ENCODE results near the gene CCDC185.
A peak's percentile ranks its signal among the peaks of the same experiment; 100 is the strongest.

Gene CCDC185

GRCh38 chr1:223393275-223394214 is at the start of gene CCDC185:
TSS of gene CCDC185 (plus strand) at chr1:223393415. CDS start at chr1:223393476, 61 bp downstream.
- DNase-seq: no peak

GRCh38 chr1:223343692-223344091 is 49.5 kb upstream of the CCDC185 start:
- DNase-seq: no peak

GRCh38 chr1:223344491-223344890 is 48.7 kb upstream of the CCDC185 start:
- DNase-seq: no peak

- no peak for DNase-seq
Measured at GRCh38 chr1:223345720-223346119, 47.5 kb upstream of the CCDC185 start.

GRCh38 chr1:223346311-223346710 is 46.9 kb upstream of the CCDC185 start:
- no peak for DNase-seq

- no peak for DNase-seq
Measured at GRCh38 chr1:223347583-223347982, 45.6 kb upstream of the CCDC185 start.

GRCh38 chr1:223348439-223348838 is 44.8 kb upstream of the CCDC185 start:
- no peak for DNase-seq

- no peak for DNase-seq
Measured at GRCh38 chr1:223349241-223349640, 44.0 kb upstream of the CCDC185 start.

GRCh38 chr1:223350361-223350908 is 42.8 kb upstream of the CCDC185 start:
- no peak for DNase-seq

- no peak for DNase-seq
Measured at GRCh38 chr1:223352944-223353343, 40.3 kb upstream of the CCDC185 start.

- no peak for DNase-seq
Measured at GRCh38 chr1:223353939-223354338, 39.3 kb upstream of the CCDC185 start.

GRCh38 chr1:223355699-223356098 is 37.5 kb upstream of the CCDC185 start:
- DNase-seq: no peak

- DNase-seq: no peak
Measured at GRCh38 chr1:223358826-223359225, 34.4 kb upstream of the CCDC185 start.

GRCh38 chr1:223363057-223363855 is 30.0 kb upstream of the CCDC185 start:
- DNase-seq: peak; percentile 47

- peak; percentile 85 for DNase-seq
Measured at GRCh38 chr1:223363856-223364684, 29.1 kb upstream of the CCDC185 start, which contains the start of gene SUSD4. TSS of gene SUSD4 (minus strand) at chr1:223364176. CDS start at chr1:223363425, 751 bp downstream.

- DNase-seq: peak; percentile 35
Measured at GRCh38 chr1:223364685-223365382, 28.4 kb upstream of the CCDC185 start.

- DNase-seq: no peak
Measured at GRCh38 chr1:223374064-223374610, 19.1 kb upstream of the CCDC185 start.

- DNase-seq: no peak
Measured at GRCh38 chr1:223378754-223379153, 14.5 kb upstream of the CCDC185 start.

- DNase-seq: no peak
Measured at GRCh38 chr1:223386013-223386412, 7.2 kb upstream of the CCDC185 start.

- DNase-seq: no peak
Measured at GRCh38 chr1:223390618-223391017, 2.6 kb upstream of the CCDC185 start.

- DNase-seq: no peak
Measured at GRCh38 chr1:223394242-223394641, 1.0 kb downstream of the CCDC185 start.
